Fibroblast of lung (primary cell): Measurements from ENCODE around the gene AQP5. TPM values are rescaled to one million over a fixed set of nuclear protein-coding genes. Genes with fewer than 3 reads are reported as not detected.

ENCODE experiments used
- DNase-seq, 2 donors: peaks; one replicate each; pipeline versions ENCODE4 v3.0.0 to v3.0.0-alpha.2; 2010; ENCODE audit warnings: low read depth in 2 of 2
- H2AFZ ChIP-seq: 2 replicates; pipeline ENCODE4 v1.5.1; 2012; ENCODE audit warnings: low read length, control low read depth, inconsistent platforms
- H3K27ac ChIP-seq: 2 replicates; pipeline ENCODE4 v1.5.1; 2011; ENCODE audit warnings: low read length, control low read depth; ENCODE audit not compliant: insufficient read depth
- H3K27me3 ChIP-seq: 2 replicates; pipeline ENCODE4 v1.5.1; 2011; ENCODE audit warnings: mild to moderate bottlenecking, low read length; ENCODE audit not compliant: control insufficient read depth, insufficient read depth
- H3K36me3 ChIP-seq: 2 replicates; pipeline ENCODE4 v1.5.1; 2011; ENCODE audit warnings: low read length; ENCODE audit not compliant: control insufficient read depth, insufficient read depth
- H3K4me1 ChIP-seq: 2 replicates; pipeline ENCODE4 v1.5.1; 2011; ENCODE audit warnings: low read length; ENCODE audit not compliant: control insufficient read depth, insufficient read depth; ENCODE audit errors: extremely low read depth
- H3K4me2 ChIP-seq: 2 replicates; pipeline ENCODE4 v1.5.1; 2011; ENCODE audit warnings: low read length, control low read depth; ENCODE audit not compliant: insufficient read depth; ENCODE audit errors: extremely low read depth
- H3K4me3 ChIP-seq, 4 experiments: fragments of 200-600 bp in 1 of 4; sonication (generic) in 1 of 4; replicated peaks in 1 of 4; 2 replicates each; pipeline ENCODE4 v1.5.1; 2011 to 2016; ENCODE audit warnings: low read length in 4 of 4, low read depth in 3 of 4, mild to moderate bottlenecking in 3 of 4, control low read depth in 2 of 4, inconsistent platforms in 1 of 4, mixed read lengths in 1 of 4; ENCODE audit not compliant: insufficient read depth in 1 of 4; ENCODE audit errors: control extremely low read depth in 1 of 4
- H3K79me2 ChIP-seq: 2 replicates; pipeline ENCODE4 v1.5.1; 2012; ENCODE audit warnings: mild to moderate bottlenecking, low read length, inconsistent platforms; ENCODE audit not compliant: control insufficient read depth, insufficient read depth
- H3K9ac ChIP-seq: 2 replicates; pipeline ENCODE4 v1.5.1; 2011; ENCODE audit warnings: mild to moderate bottlenecking, low read length, control low read depth; ENCODE audit not compliant: insufficient read depth
- H3K9me3 ChIP-seq: 2 replicates; pipeline ENCODE4 v1.5.1; 2012; ENCODE audit warnings: low read depth, low read length; ENCODE audit not compliant: control insufficient read depth, insufficient read depth
- H4K20me1 ChIP-seq: 2 replicates; pipeline ENCODE4 v1.5.1; 2011; ENCODE audit warnings: low read length; ENCODE audit not compliant: control insufficient read depth, insufficient read depth; ENCODE audit errors: extremely low read depth
- EZH2 ChIP-seq: IDR thresholded peaks from 2 replicates; pipeline ENCODE4 v1.5.1; 2012; ENCODE audit warnings: low read length, control low read depth, mild to moderate bottlenecking; ENCODE audit errors: missing control alignments
- polyA plus RNA-seq, 2 donors: library from polyadenylated mRNA; depleted of rRNA in 1 of 2; stranded (reverse) in 1 of 2; unstranded in 1 of 2; fragments of >200 nt; gene quantifications; 2 replicates each; pipeline ENCODE4 v1.2.1, GENCODE V29; 2011 to 2012; ENCODE audit warnings: missing spikeins in 1 of 2
- total RNA-seq: library from RNA; depleted of rRNA; stranded (reverse); fragments of >200 nt; gene quantifications from 2 replicates; pipeline ENCODE4 v1.2.1, GENCODE V29; 2014
- TF ChIP-seq, protein P1 (sequence below), 2 donors: IDR thresholded peaks in 1 of 2; conservative IDR thresholded peaks in 1 of 2; 1 replicate in 1 of 2; 2 replicates in 1 of 2; pipeline ENCODE4 v1.5.1; 2011 to 2012; ENCODE audit warnings: low read length in 2 of 2, control low read depth in 1 of 2, inconsistent platforms in 1 of 2, low read depth in 1 of 2, mild to moderate bottlenecking in 1 of 2

Gene AQP5
- total and polyA plus RNA-seq, 2 donors (not counting 1 experiment from before 2014, with no cell fraction given) = not detected

DNA sequence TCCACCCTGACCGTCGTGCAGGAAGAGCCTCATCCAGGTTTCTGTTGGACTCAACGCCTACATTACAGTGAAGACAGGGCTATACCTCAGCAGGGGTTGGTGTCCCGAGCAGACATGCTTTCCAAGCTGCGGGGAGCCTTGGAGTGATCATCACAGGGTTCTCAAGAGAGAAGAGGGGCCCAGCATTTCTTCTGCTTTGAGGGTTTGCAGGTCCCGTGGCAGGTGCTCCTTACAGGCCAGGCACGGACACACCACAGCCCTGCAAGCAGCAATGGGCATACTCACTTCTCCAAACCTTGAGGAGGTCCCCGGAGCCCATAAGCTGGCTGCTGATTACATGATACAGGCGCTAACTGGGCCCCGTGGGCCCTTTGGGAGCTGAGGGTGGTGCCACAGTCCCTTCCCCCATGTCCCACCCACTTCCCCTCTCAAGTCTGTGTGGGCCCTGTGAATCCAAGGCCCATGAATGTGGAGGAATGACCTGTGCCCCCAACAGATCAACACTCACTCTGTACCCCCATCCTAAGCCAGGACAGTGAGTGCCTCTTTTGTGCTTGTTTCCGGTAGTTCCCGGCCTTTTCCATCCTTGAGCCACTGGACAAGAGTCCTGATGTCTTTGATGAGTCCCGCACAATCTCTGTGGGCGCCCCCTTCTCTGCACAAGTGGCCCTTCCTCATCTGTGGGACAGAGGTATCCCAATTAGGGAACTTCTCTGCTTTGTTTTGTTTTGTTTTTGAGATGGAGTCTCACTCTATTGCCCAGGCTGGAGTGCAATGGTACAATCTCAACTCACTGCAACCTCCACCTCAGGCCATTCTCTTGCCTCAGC is 10.0 kb upstream of the AQP5 start:
- Histone ChIP-seq H3K4me3 (no peak overlapping the region), H3K36me3 (no peaks in the 10 kb centered on the region), H3K27me3 (peaks cover 49% of the 10 kb centered on the region), H3K4me2 (no peak overlapping the region), H2AFZ (no peak overlapping the region), H3K79me2 (no peaks in the 10 kb centered on the region), H3K9me3 (no peaks in the 10 kb centered on the region), H3K27ac (no peak overlapping the region), H4K20me1 (no peaks in the 10 kb centered on the region), H3K9ac (no peak overlapping the region), H3K4me1 (no peaks in the 10 kb centered on the region)
- DNase-seq = no peak
- TF ChIP-seq, protein P1, sequence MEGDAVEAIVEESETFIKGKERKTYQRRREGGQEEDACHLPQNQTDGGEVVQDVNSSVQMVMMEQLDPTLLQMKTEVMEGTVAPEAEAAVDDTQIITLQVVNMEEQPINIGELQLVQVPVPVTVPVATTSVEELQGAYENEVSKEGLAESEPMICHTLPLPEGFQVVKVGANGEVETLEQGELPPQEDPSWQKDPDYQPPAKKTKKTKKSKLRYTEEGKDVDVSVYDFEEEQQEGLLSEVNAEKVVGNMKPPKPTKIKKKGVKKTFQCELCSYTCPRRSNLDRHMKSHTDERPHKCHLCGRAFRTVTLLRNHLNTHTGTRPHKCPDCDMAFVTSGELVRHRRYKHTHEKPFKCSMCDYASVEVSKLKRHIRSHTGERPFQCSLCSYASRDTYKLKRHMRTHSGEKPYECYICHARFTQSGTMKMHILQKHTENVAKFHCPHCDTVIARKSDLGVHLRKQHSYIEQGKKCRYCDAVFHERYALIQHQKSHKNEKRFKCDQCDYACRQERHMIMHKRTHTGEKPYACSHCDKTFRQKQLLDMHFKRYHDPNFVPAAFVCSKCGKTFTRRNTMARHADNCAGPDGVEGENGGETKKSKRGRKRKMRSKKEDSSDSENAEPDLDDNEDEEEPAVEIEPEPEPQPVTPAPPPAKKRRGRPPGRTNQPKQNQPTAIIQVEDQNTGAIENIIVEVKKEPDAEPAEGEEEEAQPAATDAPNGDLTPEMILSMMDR (conservative IDR thresholded peaks at IDR 0.05 in 1 of 2, IDR thresholded peaks at IDR 0.05 in 1 of 2; ENCODE audit: low read depth in 1 of 2, low read length in 2 of 2) = no peak
- no peak for TF ChIP-seq EZH2

DNA sequence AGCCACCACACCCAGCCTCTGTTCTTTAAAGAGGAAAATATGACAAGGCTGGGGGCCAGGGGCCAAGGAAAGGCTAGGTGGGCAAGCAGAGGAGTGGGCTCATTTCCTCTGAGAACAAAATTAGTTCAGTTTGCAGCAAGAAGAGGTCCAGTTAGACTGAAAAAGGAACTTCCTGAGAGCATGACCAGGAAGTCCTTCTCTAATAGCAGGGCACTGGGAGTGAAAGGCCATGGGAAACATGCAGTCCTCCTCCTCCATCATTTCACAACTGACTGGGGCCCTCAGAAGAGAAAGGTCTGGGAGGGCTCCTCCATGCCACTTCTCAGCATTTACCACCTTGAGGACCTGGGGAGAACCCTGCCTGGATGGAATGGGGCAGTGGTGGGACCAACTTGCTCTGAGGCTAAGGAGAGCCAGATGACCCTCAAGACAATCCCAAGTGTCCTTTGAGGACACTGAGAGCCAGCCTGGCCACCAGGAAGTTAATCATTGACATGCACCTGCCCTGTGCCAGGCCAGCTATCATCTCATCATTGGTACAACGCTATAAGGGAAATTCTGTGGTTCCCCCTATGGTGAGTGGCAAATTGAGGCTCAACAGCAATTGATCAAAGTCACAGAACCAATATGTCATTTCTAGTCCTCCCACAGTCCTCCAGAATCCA is 9.1 kb upstream of the AQP5 start:
- DNase-seq = no peak
- Histone ChIP-seq H3K36me3 (no peaks in the 10 kb centered on the region), H4K20me1 (no peaks in the 10 kb centered on the region), H3K4me2 (no peak overlapping the region), H3K4me3 (no peak overlapping the region), H2AFZ (no peak overlapping the region), H3K79me2 (no peaks in the 10 kb centered on the region), H3K4me1 (no peaks in the 10 kb centered on the region), H3K27me3 (peaks cover 54% of the 10 kb centered on the region), H3K9ac (no peak overlapping the region), H3K9me3 (no peaks in the 10 kb centered on the region), H3K27ac (no peak overlapping the region)
- TF ChIP-seq EZH2 = no peak
- TF ChIP-seq, protein P1 (conservative IDR thresholded peaks at IDR 0.05 in 1 of 2, IDR thresholded peaks at IDR 0.05 in 1 of 2; ENCODE audit: low read depth in 1 of 2, low read length in 2 of 2) = no peak

DNA sequence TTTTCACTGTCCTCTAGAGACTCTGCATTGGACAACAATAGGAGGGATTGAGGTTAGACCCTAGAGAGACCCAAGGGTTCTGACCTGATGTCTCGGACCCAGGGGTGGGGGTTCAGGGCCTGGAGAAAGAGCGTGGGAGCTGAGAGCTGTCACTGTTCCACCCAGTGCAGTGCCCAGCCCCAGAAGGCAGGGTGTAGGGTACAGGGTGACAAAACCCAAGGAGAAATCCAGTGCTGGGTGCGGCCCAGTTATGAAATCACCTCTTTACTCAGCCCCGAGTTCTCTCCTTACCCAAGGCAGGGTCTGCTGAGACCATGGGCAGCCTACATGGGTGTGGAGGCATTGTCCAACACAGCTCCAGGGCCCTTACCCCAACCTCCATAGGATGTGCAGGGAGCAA is 8.5 kb upstream of the AQP5 start:
- Histone ChIP-seq H3K36me3 (no peaks in the 10 kb centered on the region), H3K4me1 (no peaks in the 10 kb centered on the region), H2AFZ (no peak overlapping the region), H3K9me3 (no peaks in the 10 kb centered on the region), H3K79me2 (no peaks in the 10 kb centered on the region), H3K9ac (no peak overlapping the region), H4K20me1 (no peaks in the 10 kb centered on the region), H3K4me3 (no peak overlapping the region), H3K27ac (no peak overlapping the region), H3K27me3 (peaks cover 60% of the 10 kb centered on the region), H3K4me2 (no peak overlapping the region)
- no peak for TF ChIP-seq EZH2
- TF ChIP-seq, protein P1 (conservative IDR thresholded peaks at IDR 0.05 in 1 of 2, IDR thresholded peaks at IDR 0.05 in 1 of 2; ENCODE audit: low read depth in 1 of 2, low read length in 2 of 2) = no peak
- no peak for DNase-seq
